ENCODE measurements around the gene CREB5.

- TF ChIP-seq POLR2A (IDR thresholded peaks at IDR 0.05; ENCODE audit: low read depth) (no peak), EP300 (IDR thresholded peaks at IDR 0.05) (no peak), CTCF (IDR thresholded peaks at IDR 0.05) (no peak), POLR2AphosphoS5 (IDR thresholded peaks at IDR 0.05) (peak in 1 of 2 donors; percentile 12)
Observed at GRCh38 chr7:28533731-28534531, 121.6 kb downstream of the CREB5 start.

All from esophagus muscularis mucosa (tissue), 4 donors.